Measurements from ENCODE around the gene PACS2.
"Not testable (repeated sequence)": the region's sequence is repeated elsewhere in the genome, so short reads cannot be mapped to it uniquely, and the experiment has no call there.

Gene PACS2

DNA sequence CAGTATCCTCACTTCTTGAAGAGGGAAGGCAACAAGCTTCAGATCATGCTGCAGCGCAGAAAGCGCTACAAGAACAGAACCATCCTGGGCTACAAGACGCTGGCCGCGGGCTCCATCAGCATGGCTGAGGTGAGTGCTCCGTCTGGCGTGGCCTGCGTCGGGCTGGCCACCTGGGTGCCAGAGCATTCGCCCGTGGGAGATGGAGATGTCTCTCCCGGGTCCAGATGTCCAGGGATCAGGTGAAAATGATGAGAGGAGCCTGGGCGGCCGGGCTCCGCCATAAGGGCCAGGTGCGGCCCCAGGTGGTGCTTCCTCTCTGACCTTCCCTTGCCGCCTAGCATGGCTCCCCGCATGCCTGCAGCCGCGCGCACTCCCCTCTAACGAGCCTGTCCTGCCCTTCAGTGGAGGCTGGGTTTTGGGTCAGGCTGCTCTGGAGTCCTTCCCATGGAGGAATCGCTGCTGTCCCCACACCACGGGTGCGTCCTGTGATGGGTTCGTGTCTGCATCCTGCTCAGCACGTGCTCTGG, 40.6 kb downstream of the PACS2 start:
- DNase-seq (ENCODE audit: low read depth, low spot score), result no peak
- ChIA-PET POLR2A (no interaction called here), CTCF (interaction anchor here (1.5 to 1.9 kb wide), 3 partner anchors 10 to 154 kb away, joined by 3 to 6 read pairs (median 6); no protein-coding TSS in a partner anchor)
- TF ChIP-seq, protein P1, sequence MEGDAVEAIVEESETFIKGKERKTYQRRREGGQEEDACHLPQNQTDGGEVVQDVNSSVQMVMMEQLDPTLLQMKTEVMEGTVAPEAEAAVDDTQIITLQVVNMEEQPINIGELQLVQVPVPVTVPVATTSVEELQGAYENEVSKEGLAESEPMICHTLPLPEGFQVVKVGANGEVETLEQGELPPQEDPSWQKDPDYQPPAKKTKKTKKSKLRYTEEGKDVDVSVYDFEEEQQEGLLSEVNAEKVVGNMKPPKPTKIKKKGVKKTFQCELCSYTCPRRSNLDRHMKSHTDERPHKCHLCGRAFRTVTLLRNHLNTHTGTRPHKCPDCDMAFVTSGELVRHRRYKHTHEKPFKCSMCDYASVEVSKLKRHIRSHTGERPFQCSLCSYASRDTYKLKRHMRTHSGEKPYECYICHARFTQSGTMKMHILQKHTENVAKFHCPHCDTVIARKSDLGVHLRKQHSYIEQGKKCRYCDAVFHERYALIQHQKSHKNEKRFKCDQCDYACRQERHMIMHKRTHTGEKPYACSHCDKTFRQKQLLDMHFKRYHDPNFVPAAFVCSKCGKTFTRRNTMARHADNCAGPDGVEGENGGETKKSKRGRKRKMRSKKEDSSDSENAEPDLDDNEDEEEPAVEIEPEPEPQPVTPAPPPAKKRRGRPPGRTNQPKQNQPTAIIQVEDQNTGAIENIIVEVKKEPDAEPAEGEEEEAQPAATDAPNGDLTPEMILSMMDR (IDR thresholded peaks at IDR 0.05; ENCODE audit: insufficient read depth, low read length, missing control alignments), result no peak
- H3K4me3 ChIP-seq (ENCODE audit: low read depth, low read length), result no peak overlapping the region

DNA sequence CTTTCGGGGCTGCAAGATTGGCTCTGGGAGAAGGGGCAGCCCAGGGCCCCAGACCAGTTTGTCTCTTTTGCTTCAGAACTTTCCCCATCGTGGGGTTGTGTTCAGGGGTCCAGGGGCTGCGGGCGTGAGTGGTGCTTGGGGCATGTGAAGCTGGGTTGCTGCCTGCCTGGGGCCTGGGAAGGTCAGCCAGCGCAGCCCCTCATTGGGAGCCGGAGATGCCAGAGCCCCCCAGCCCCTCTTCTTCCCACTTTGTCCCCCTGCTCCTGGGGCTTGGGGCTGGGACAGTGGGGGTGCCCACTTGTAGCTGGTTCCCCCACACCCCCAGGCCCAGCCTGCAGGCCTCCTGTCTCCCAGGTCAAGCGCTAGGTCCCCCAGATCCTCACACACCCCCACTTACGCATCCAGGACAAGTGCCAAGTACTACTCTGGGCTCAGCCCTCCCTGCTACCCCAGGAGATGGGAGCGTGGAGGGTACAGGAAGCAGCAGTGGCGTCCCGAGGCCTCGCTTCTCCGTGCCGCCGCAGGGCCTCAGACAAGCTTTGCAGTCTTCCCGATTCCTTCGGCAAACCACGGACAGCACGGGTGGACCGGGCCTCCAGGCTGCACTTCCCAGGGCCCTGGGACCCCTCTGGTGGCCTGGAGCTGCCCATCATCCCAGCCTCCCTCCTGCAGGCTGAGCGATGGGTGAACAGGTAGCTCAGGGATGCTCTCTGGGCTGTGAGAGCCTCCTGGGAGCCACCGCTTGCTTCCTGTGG, 41.5 kb downstream of the PACS2 start:
- POLR2A ChIA-PET, result no interaction called here
- CTCF ChIA-PET, result interaction anchor here (0.8 to 1.5 kb wide), 3 partner anchors 61 to 155 kb away, joined by 3 read pairs; no protein-coding TSS in a partner anchor

DNA sequence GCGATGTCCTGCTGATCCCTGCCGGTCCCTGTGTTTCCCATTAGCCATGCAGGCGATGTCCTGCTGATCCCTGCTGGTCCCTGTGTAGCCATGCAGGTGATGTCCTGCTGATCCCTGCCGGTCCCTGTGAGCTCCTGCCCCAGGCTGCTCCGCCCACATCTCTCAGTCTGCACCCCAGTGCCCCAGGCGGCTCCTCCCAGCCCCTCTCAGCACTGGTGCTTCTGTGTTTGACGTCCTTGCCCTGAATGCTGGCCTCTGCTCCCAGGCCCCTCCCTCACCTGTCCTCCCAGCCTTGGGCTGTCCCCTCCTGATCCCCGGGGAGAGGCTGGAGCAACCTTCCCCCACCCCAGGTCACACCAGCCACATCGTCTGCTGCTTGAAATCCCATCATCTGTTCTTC, 42.4 kb downstream of the PACS2 start:
- TF ChIP-seq, protein P1 (IDR thresholded peaks at IDR 0.05; ENCODE audit: insufficient read depth, low read length, missing control alignments), result no peak
- H3K4me3 ChIP-seq (ENCODE audit: low read depth, low read length), result no peak overlapping the region
- ChIA-PET POLR2A (no interaction called here), CTCF (interaction anchor here (1.1 to 1.5 kb wide), 2 partner anchors 154 to 156 kb away, joined by 3 read pairs; no protein-coding TSS in a partner anchor)
- no peak for DNase-seq (ENCODE audit: low read depth, low spot score)

More for the DNA sequence above, 41.5 kb downstream of the PACS2 start:
- TF ChIP-seq, protein P1 (IDR thresholded peaks at IDR 0.05; ENCODE audit: insufficient read depth, low read length, missing control alignments), result no peak
- no peak for DNase-seq (ENCODE audit: low read depth, low spot score)
- H3K4me3 ChIP-seq (ENCODE audit: low read depth, low read length), result no peak overlapping the region

DNA sequence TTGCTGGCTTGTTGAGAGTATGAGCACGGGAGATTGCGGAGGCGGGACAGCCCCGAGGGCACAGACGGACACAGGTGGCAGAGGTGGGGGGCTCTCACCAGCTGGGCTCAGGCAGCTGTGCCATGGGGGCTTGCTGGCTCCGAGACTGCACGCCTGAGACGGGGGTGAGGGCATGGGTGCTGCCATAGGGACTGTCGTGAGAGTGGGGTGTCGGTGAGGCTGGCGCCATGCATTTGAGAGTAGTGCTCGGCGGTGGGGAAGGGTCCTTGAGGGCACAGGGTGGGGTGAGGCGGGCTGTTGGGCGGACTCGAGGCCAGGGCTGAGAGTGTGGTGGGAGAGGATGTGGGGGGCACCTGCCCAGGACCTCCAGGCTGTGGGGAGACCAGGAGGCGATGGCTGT, 43.1 kb downstream of the PACS2 start:
- no peak overlapping the region for H3K4me3 ChIP-seq (ENCODE audit: low read depth, low read length)
- CTCF ChIA-PET, result no interaction called here
- no peak for DNase-seq (ENCODE audit: low read depth, low spot score)
- TF ChIP-seq, protein P1 (IDR thresholded peaks at IDR 0.05; ENCODE audit: insufficient read depth, low read length, missing control alignments), result no peak
- POLR2A ChIA-PET, result no interaction called here

DNA sequence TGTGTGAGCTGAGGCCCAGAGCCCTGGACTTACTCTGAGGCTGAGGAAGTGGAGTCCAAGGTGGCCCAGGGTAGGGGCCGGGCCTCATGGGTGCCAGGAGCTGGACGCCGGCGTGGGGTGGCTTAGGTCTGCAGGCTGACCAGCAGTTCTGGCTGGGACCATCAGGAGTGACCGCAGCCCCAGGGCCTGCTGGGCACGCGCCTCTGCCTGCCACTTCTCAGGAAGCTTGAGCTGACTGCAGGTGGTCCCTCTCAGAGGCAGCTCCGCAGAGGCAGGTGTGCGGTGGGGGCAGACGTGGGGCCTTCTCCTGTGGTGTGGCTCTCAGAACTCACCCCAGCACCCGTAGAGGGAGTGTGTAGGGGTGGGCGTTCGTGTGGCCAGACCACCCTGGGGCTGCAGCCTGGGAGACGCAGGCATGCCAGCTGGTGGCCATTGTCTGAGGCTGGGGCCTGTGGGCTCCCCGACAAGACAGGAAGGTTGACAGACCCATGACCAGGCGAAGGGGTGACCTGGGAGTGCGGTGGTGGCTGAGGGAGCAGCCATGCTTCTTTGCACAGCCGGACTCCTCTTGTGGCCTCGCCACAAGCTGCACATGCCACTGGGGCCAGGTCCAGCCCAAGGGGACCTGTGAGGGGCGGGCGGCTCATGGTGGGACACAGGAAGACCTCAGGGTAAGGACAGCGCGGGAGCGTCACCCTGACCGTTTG, 43.7 kb downstream of the PACS2 start:
- TF ChIP-seq, protein P1 (IDR thresholded peaks at IDR 0.05; ENCODE audit: insufficient read depth, low read length, missing control alignments), result no peak
- POLR2A ChIA-PET, result no interaction called here
- no peak for DNase-seq (ENCODE audit: low read depth, low spot score)
- no peak overlapping the region for H3K4me3 ChIP-seq (ENCODE audit: low read depth, low read length)
- CTCF ChIA-PET, result interaction anchor here (1.3 kb wide), 1 partner anchor 123 kb away, joined by 3 read pairs; no protein-coding TSS in a partner anchor

DNA sequence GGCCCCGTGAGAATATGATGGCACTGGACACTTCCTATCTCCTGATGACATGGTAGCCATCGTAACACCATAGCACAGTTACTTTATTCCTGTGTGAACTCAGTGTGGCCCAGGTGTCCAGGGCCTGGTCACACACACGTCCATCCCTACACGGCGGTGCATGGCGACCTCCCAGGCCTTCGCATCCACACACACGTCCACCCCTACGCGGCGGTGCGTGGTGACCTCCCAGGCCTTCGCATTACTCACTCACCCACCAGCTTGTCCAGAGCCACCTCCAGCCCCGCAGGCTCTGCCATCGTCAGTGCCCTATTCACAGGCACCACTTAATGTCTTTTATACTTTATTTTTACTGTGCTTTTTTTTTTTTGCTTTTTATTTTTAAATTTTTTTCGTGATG, 44.4 kb downstream of the PACS2 start:
- CTCF ChIA-PET, result interaction anchor here (1.3 kb wide), 1 partner anchor 122 kb away, joined by 3 read pairs; no protein-coding TSS in a partner anchor
- TF ChIP-seq, protein P1 (IDR thresholded peaks at IDR 0.05; ENCODE audit: insufficient read depth, low read length, missing control alignments), result no peak
- no peak overlapping the region for H3K4me3 ChIP-seq (ENCODE audit: low read depth, low read length)
- POLR2A ChIA-PET, result no interaction called here
- no peak for DNase-seq (ENCODE audit: low read depth, low spot score)

DNA sequence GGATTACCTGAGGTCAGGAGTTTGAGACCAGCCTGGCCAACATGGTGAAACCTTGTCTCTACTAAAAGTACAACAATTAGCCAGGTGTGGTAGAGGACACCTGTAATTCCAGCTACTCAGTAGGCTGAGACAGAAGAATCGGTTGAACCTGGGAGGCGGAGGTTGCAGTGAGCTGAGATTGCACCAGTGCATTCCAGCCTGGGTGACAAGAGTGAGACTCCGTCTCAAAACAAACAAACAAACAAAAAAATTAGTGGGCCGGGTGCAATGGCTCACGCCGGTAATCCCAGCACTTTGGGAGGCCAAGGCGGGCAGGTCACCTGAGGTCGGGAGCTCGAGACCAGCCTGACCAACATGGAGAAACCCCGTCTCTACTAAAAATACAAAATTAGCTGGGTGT, 46.9 kb downstream of the PACS2 start:
- DNase-seq (ENCODE audit: low read depth, low spot score); H3K4me3 ChIP-seq (ENCODE audit: low read depth, low read length); POLR2A ChIA-PET: not testable (repeated sequence)
- CTCF ChIA-PET, result interaction anchor here (0.9 to 4.1 kb wide), 3 partner anchors 10 to 59 kb away, joined by 3 to 18 read pairs (median 5); no protein-coding TSS in a partner anchor
